ENCODE results near the gene RTL9. TPM values are rescaled to one million over a fixed set of nuclear protein-coding genes. Genes with fewer than 3 reads are reported as not detected.
A peak's percentile ranks its signal among the peaks of the same experiment; 100 is the strongest.
"Not testable (repeated sequence)": the region's sequence is repeated elsewhere in the genome, so short reads cannot be mapped to it uniquely, and the experiment has no call there.

Gene RTL9
- total and polyA plus RNA-seq, 4 donors: 0.09 to 0.26 TPM; not detected in 2

DNA sequence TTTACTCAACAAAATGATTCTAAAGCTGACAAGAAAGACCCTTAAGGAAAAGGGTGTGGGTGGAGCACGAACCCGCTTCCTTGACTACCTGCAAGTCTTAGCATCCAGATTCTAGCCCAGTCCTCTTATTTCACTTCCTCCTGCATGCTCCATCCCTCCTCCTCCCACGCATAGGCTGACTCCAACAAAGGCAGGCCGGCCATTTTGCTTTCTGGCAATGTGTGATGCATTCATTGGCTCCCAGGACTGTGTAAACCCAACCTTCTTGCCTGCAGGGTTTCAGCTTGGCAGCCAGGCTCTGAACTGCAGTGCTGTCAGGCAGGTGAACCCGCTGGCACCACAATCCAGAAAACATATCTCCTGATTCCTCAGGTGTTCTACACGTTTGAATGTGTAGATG lies 39.3 kb downstream of the RTL9 start:
- Histone ChIP-seq H3K4me3 (ENCODE audit: low read length in 2 of 2) (no peak overlapping the region), H3K9me3 (ENCODE audit: control insufficient read depth, low read length) (no peaks in the 10 kb centered on the region), H3K4me1 (ENCODE audit: control insufficient read depth in 1 of 2, insufficient read depth in 2 of 2, low read length in 2 of 2) (no peaks in the 10 kb centered on the region), H3K27me3 (ENCODE audit: control insufficient read depth in 1 of 2, insufficient read depth in 2 of 2, low read length in 1 of 2) (no peaks in the 10 kb centered on the region), H3K27ac (ENCODE audit: low read depth in 1 of 2, low read length in 2 of 2) (no peak overlapping the region), H3K36me3 (ENCODE audit: control insufficient read depth in 1 of 2, insufficient read depth in 2 of 2, low read length in 1 of 2) (no peaks in the 10 kb centered on the region)
- no peak for DNase-seq
- no peak for ATAC-seq (ENCODE audit: low FRiP score)
- intact Hi-C loops (cut with DNase I): no loop called here
- WGBS, 2 donors: 56 to 92% methylated on average over 6 of the region's 6 CpGs

DNA sequence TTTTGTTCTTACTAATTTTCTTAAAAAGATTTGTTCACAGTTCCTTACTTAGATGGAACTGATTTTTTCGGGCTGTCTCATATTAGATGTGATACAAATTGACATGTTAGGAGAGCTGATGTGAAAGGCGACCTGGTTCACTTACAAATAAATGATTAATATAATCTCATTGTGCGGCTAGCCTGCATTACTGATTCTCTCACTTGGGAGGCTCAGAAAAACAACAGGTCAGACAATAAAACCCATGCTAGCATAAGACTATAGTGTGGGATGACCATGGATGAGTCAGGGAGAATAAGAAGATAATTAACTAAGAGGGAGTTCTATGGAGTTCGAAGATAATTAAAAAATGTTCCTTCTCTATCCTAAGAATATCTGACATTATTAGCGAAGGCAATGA lies 40.8 kb downstream of the RTL9 start:
- no peaks in the 10 kb centered on the region for H3K27me3 ChIP-seq (ENCODE audit: control insufficient read depth in 1 of 2, insufficient read depth in 2 of 2, low read length in 1 of 2)
- H3K4me1 ChIP-seq (ENCODE audit: control insufficient read depth in 1 of 2, insufficient read depth in 2 of 2, low read length in 2 of 2): no peaks in the 10 kb centered on the region
- H3K4me3 ChIP-seq (ENCODE audit: low read length in 2 of 2): no peak overlapping the region
- no peaks in the 10 kb centered on the region for H3K36me3 ChIP-seq (ENCODE audit: control insufficient read depth in 1 of 2, insufficient read depth in 2 of 2, low read length in 1 of 2)
- H3K9me3 ChIP-seq (ENCODE audit: control insufficient read depth, low read length): no peaks in the 10 kb centered on the region
- intact Hi-C loops (cut with DNase I): no loop called here
- no peak for DNase-seq
- WGBS, 2 donors: 75 to 93% methylated on average over 5 of the region's 5 CpGs
- ATAC-seq (ENCODE audit: low FRiP score): no peak
- H3K27ac ChIP-seq (ENCODE audit: low read depth in 1 of 2, low read length in 2 of 2): no peak overlapping the region

GRCh38 chrX:110399966-110400365 lies 41.3 kb downstream of the RTL9 start:
- ATAC-seq (ENCODE audit: low FRiP score) (no peak), DNase-seq (no peak)
- no peaks in the 10 kb centered on the region for H3K36me3 ChIP-seq (ENCODE audit: control insufficient read depth in 1 of 2, insufficient read depth in 2 of 2, low read length in 1 of 2)
- H3K9me3 ChIP-seq (ENCODE audit: control insufficient read depth, low read length): no peaks in the 10 kb centered on the region
- no peak overlapping the region for H3K4me3 ChIP-seq (ENCODE audit: low read length in 2 of 2)
- no peaks in the 10 kb centered on the region for H3K27me3 ChIP-seq (ENCODE audit: control insufficient read depth in 1 of 2, insufficient read depth in 2 of 2, low read length in 1 of 2)
- WGBS, 2 donors: 83 to 94% methylated on average over 3 of the region's 3 CpGs
- H3K27ac ChIP-seq (ENCODE audit: low read depth in 1 of 2, low read length in 2 of 2): no peak overlapping the region
- intact Hi-C loops (cut with DNase I): no loop called here
- H3K4me1 ChIP-seq (ENCODE audit: control insufficient read depth in 1 of 2, insufficient read depth in 2 of 2, low read length in 2 of 2): no peaks in the 10 kb centered on the region

GRCh38 chrX:110401135-110401534 lies 42.5 kb downstream of the RTL9 start:
- no peak overlapping the region for H3K4me3 ChIP-seq (ENCODE audit: low read length in 2 of 2)
- H3K27ac ChIP-seq (ENCODE audit: low read depth in 1 of 2, low read length in 2 of 2): no peak overlapping the region
- 68 to 94% methylated on average over 3 of the region's 3 CpGs for WGBS, 2 donors
- H3K4me1 ChIP-seq (ENCODE audit: control insufficient read depth in 1 of 2, insufficient read depth in 2 of 2, low read length in 2 of 2): no peaks in the 10 kb centered on the region
- ATAC-seq (ENCODE audit: low FRiP score) (no peak), DNase-seq (no peak)
- H3K27me3 ChIP-seq (ENCODE audit: control insufficient read depth in 1 of 2, insufficient read depth in 2 of 2, low read length in 1 of 2): no peaks in the 10 kb centered on the region
- intact Hi-C loops (cut with DNase I): no loop called here
- no peaks in the 10 kb centered on the region for H3K9me3 ChIP-seq (ENCODE audit: control insufficient read depth, low read length)
- no peaks in the 10 kb centered on the region for H3K36me3 ChIP-seq (ENCODE audit: control insufficient read depth in 1 of 2, insufficient read depth in 2 of 2, low read length in 1 of 2)

- intact Hi-C loops (cut with DNase I): no loop called here
- Histone ChIP-seq H3K27ac (ENCODE audit: low read depth in 1 of 2, low read length in 2 of 2) (no peak overlapping the region), H3K4me1 (ENCODE audit: control insufficient read depth in 1 of 2, insufficient read depth in 2 of 2, low read length in 2 of 2) (no peaks in the 10 kb centered on the region), H3K4me3 (ENCODE audit: low read length in 2 of 2) (no peak overlapping the region), H3K27me3 (ENCODE audit: control insufficient read depth in 1 of 2, insufficient read depth in 2 of 2, low read length in 1 of 2) (no peaks in the 10 kb centered on the region), H3K9me3 (ENCODE audit: control insufficient read depth, low read length) (no peaks in the 10 kb centered on the region), H3K36me3 (ENCODE audit: control insufficient read depth in 1 of 2, insufficient read depth in 2 of 2, low read length in 1 of 2) (no peaks in the 10 kb centered on the region)
- WGBS, 2 donors: 58 to 78% methylated on average over 7 of the region's 7 CpGs
- ATAC-seq (ENCODE audit: low FRiP score): peak; percentile 63
- DNase-seq: peak in 1 of 2 donors; percentile 53
These were observed 43.6 kb downstream of the RTL9 start for GRCh38 chrX:110402091-110402849.

DNA sequence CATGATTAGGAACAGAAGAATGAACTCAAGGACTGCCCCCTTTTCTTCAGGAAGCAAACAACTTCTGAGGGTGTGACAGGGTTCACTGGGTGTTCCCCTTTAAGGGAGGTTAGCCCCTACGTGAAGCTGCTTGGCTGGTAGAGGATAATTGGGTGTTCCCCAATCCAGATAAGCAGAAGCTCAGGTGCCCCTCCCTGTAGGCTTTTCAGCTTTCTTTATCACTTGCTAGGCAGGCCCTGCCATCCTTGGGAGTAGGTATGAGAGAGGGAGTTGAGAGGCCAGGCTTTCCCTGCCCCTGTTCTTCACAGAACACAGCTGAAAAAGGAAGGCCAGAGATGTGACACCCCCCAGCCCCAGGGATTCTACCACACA lies 44.2 kb downstream of the RTL9 start:
- Histone ChIP-seq H3K4me3 (ENCODE audit: low read length in 2 of 2) (no peak overlapping the region), H3K36me3 (ENCODE audit: control insufficient read depth in 1 of 2, insufficient read depth in 2 of 2, low read length in 1 of 2) (no peaks in the 10 kb centered on the region), H3K4me1 (ENCODE audit: control insufficient read depth in 1 of 2, insufficient read depth in 2 of 2, low read length in 2 of 2) (no peaks in the 10 kb centered on the region), H3K27me3 (ENCODE audit: control insufficient read depth in 1 of 2, insufficient read depth in 2 of 2, low read length in 1 of 2) (no peaks in the 10 kb centered on the region), H3K9me3 (ENCODE audit: control insufficient read depth, low read length) (no peaks in the 10 kb centered on the region), H3K27ac (ENCODE audit: low read depth in 1 of 2, low read length in 2 of 2) (no peak overlapping the region)
- intact Hi-C loops (cut with DNase I): no loop called here
- ATAC-seq (ENCODE audit: low FRiP score) (no peak), DNase-seq (no peak)
- WGBS, 2 donors: 29 to 44% methylated on average over 1 of the region's 1 CpG

GRCh38 chrX:110403441-110404238 lies 45.0 kb downstream of the RTL9 start:
- intact Hi-C loops (cut with DNase I): no loop called here
- Histone ChIP-seq H3K4me1 (ENCODE audit: control insufficient read depth in 1 of 2, insufficient read depth in 2 of 2, low read length in 2 of 2) (no peaks in the 10 kb centered on the region), H3K27me3 (ENCODE audit: control insufficient read depth in 1 of 2, insufficient read depth in 2 of 2, low read length in 1 of 2) (no peaks in the 10 kb centered on the region), H3K27ac (ENCODE audit: low read depth in 1 of 2, low read length in 2 of 2) (no peak overlapping the region), H3K4me3 (ENCODE audit: low read length in 2 of 2) (no peak overlapping the region), H3K36me3 (ENCODE audit: control insufficient read depth in 1 of 2, insufficient read depth in 2 of 2, low read length in 1 of 2) (no peaks in the 10 kb centered on the region), H3K9me3 (ENCODE audit: control insufficient read depth, low read length) (no peaks in the 10 kb centered on the region)
- DNase-seq (no peak), ATAC-seq (ENCODE audit: low FRiP score) (no peak)
- 76 to 84% methylated on average over 15 of the region's 15 CpGs for WGBS, 2 donors

- no peaks in the 10 kb centered on the region for H3K27me3 ChIP-seq (ENCODE audit: control insufficient read depth in 1 of 2, insufficient read depth in 2 of 2, low read length in 1 of 2)
- no peaks in the 10 kb centered on the region for H3K36me3 ChIP-seq (ENCODE audit: control insufficient read depth in 1 of 2, insufficient read depth in 2 of 2, low read length in 1 of 2)
- intact Hi-C loops (cut with DNase I): no loop called here
- no peaks in the 10 kb centered on the region for H3K4me1 ChIP-seq (ENCODE audit: control insufficient read depth in 1 of 2, insufficient read depth in 2 of 2, low read length in 2 of 2)
- no peak for ATAC-seq (ENCODE audit: low FRiP score)
- H3K4me3 ChIP-seq (ENCODE audit: low read length in 2 of 2): no peak overlapping the region
- no peak overlapping the region for H3K27ac ChIP-seq (ENCODE audit: low read depth in 1 of 2, low read length in 2 of 2)
- DNase-seq: no peak
- WGBS, 2 donors: 73 to 94% methylated on average over 6 of the region's 6 CpGs
- no peaks in the 10 kb centered on the region for H3K9me3 ChIP-seq (ENCODE audit: control insufficient read depth, low read length)
These were observed 45.7 kb downstream of the RTL9 start for GRCh38 chrX:110404376-110404775.

GRCh38 chrX:110406250-110406649 lies 47.6 kb downstream of the RTL9 start:
- H3K4me1 ChIP-seq (ENCODE audit: control insufficient read depth in 1 of 2, insufficient read depth in 2 of 2, low read length in 2 of 2); H3K36me3 ChIP-seq (ENCODE audit: control insufficient read depth in 1 of 2, insufficient read depth in 2 of 2, low read length in 1 of 2); H3K9me3 ChIP-seq (ENCODE audit: control insufficient read depth, low read length); DNase-seq; H3K4me3 ChIP-seq (ENCODE audit: low read length in 2 of 2); H3K27ac ChIP-seq (ENCODE audit: low read depth in 1 of 2, low read length in 2 of 2); ATAC-seq (ENCODE audit: low FRiP score); H3K27me3 ChIP-seq (ENCODE audit: control insufficient read depth in 1 of 2, insufficient read depth in 2 of 2, low read length in 1 of 2): not testable (repeated sequence)
- intact Hi-C loops (cut with DNase I): loop anchor here in 1 of 2 donors (5.0 kb wide), 1 partner anchor 249 kb away; no protein-coding TSS in a partner anchor
- WGBS, 2 donors: 92 to 95% methylated on average over 7 of the region's 7 CpGs
